Urothelium cell line (cell line): ENCODE data around the gene CPNE6.
A peak's percentile ranks its signal among the peaks of the same experiment; 100 is the strongest.

ENCODE experiments used
- DNase-seq: peaks from one replicate; pipeline ENCODE4 v3.0.0; 2011; ENCODE audit warnings: low spot score, mixed read lengths
- FAIRE-seq: peaks from 2 replicates; lab custom pipeline; 2011; peaks lifted over from hg19 to GRCh38; lab: Jason Lieb, UNC

Gene CPNE6

GRCh38 chr14:24067133-24068082, 4.0 kb upstream of the CPNE6 start:
- FAIRE-seq (no peak), DNase-seq (no peak)

GRCh38 chr14:24068711-24069410, 2.5 kb upstream of the CPNE6 start:
- no peak for DNase-seq
- FAIRE-seq: no peak

GRCh38 chr14:24069411-24069735, 2.0 kb upstream of the CPNE6 start:
- FAIRE-seq (no peak), DNase-seq (no peak)

GRCh38 chr14:24070285-24071143, 848 bp upstream of the CPNE6 start:
- DNase-seq: no peak
- FAIRE-seq: no peak

GRCh38 chr14:24071836-24072430, 571 bp downstream of the CPNE6 start:
- DNase-seq (no peak), FAIRE-seq (no peak)

GRCh38 chr14:24072436-24072835, 1.1 kb downstream of the CPNE6 start:
- FAIRE-seq: no peak

GRCh38 chr14:24072881-24073877, 1.8 kb downstream of the CPNE6 start:
- no peak for FAIRE-seq
- DNase-seq: no peak

More at GRCh38 chr14:24072436-24072835, 1.1 kb downstream of the CPNE6 start:
- no peak for DNase-seq

GRCh38 chr14:24074625-24075484, 3.5 kb downstream of the CPNE6 start:
- no peak for DNase-seq
- FAIRE-seq: no peak

GRCh38 chr14:24075485-24076301, 4.3 kb downstream of the CPNE6 start:
- FAIRE-seq: no peak
- no peak for DNase-seq

GRCh38 chr14:24076302-24076601, 4.9 kb downstream of the CPNE6 start:
- DNase-seq: no peak
- FAIRE-seq: no peak

GRCh38 chr14:24077086-24077485, 5.7 kb downstream of the CPNE6 start:
- FAIRE-seq (no peak), DNase-seq (no peak)

GRCh38 chr14:24078146-24078545, 6.8 kb downstream of the CPNE6 start:
- DNase-seq: no peak
- FAIRE-seq: no peak

- no peak for DNase-seq
- no peak for FAIRE-seq
These were observed 8.3 kb downstream of the CPNE6 start for GRCh38 chr14:24079491-24080141.

- FAIRE-seq (no peak), DNase-seq (no peak)
These were observed 8.8 kb downstream of the CPNE6 start for GRCh38 chr14:24080142-24080530.

GRCh38 chr14:24080888-24081738, 9.8 kb downstream of the CPNE6 start:
- peak; percentile 67 for DNase-seq
- FAIRE-seq: no peak

GRCh38 chr14:24081739-24082211, 10.4 kb downstream of the CPNE6 start:
- DNase-seq (no peak), FAIRE-seq (no peak)
